Gastrocnemius medialis (tissue), 4 donors: ENCODE measurements around the gene FLNC. TPM values are rescaled to one million over a fixed set of nuclear protein-coding genes. Genes with fewer than 3 reads are reported as not detected.

Experiments used
- ATAC-seq, 2 donors: fragments of 150-250 bp; one replicate each; pipeline ENCODE4 v1.9.1; 2016
- DNase-seq, 2 donors: peaks; one replicate each; pipeline ENCODE4 v3.0.0-alpha.2; 2019
- H3K27ac ChIP-seq, 4 donors: fragments of 200-600 bp; sonication (generic); 1 replicate in 1 of 4; 2 replicates in 3 of 4; pipeline ENCODE4 v1.5.1; 2016 to 2018; ENCODE audit warnings: mild to moderate bottlenecking in 2 of 4, moderate library complexity in 1 of 4
- H3K27me3 ChIP-seq, 3 donors: fragments of 200-600 bp; sonication (generic) in 2 of 3; 1 replicate in 1 of 3; 2 replicates in 2 of 3; pipeline versions ENCODE4 v1.5.1 to v1.6.0; 2016 to 2019; ENCODE audit warnings: mild to moderate bottlenecking in 1 of 3, moderate library complexity in 1 of 3
- H3K36me3 ChIP-seq, 2 donors: fragments of 200-600 bp; sonication (generic) in 1 of 2; one replicate each; pipeline ENCODE4 v1.5.1; 2017 to 2018
- H3K4me1 ChIP-seq, 2 donors: fragments of 200-600 bp; sonication (generic) in 1 of 2; one replicate each; pipeline ENCODE4 v1.5.1; 2016 to 2017; ENCODE audit warnings: mild to moderate bottlenecking in 2 of 2
- H3K4me3 ChIP-seq, 4 donors: fragments of 200-600 bp; sonication (generic) in 3 of 4; 1 replicate in 1 of 4; 2 replicates in 3 of 4; pipeline ENCODE4 v1.5.1; 2016 to 2019; ENCODE audit warnings: mild to moderate bottlenecking in 2 of 4
- H3K9me3 ChIP-seq, 3 donors: fragments of 200-600 bp; sonication (generic) in 2 of 3; 1 replicate in 1 of 3; 2 replicates in 2 of 3; pipeline ENCODE4 v1.5.1; 2016 to 2019
- POLR2A ChIP-seq, 2 donors: fragments of 450-650 bp; IDR thresholded peaks; one replicate each; pipeline ENCODE4 v1.6.1; 2017; ENCODE audit warnings: antibody characterized with exemption in 2 of 2, mild to moderate bottlenecking in 2 of 2, moderate library complexity in 2 of 2
- in situ Hi-C, 4 donors: fragments of 200-750 bp; cut with MboI; loops; one replicate each; pipeline versions ENCODE4 v1.15.0 to v1.8.0; 2017; ENCODE audit warnings: low sequenced_read_pairs in 4 of 4
- intact Hi-C: fragments of 100-400 bp; cut with DNase I; formaldehyde crosslinking; loops from one replicate; pipeline ENCODE4 v1.15.1; 2023; ENCODE audit warnings: low total_unique reads
- total RNA-seq, 4 donors: library from RNA; depleted of rRNA; stranded (reverse); fragments of >200 nt; gene quantifications; one replicate each; pipeline versions ENCODE4 v1.1.0 to v1.2.3, GENCODE V29; 2016
- TF ChIP-seq, protein P1 (sequence below), 5 experiments: fragments of 450-650 bp in 3 of 5; fragments of 200-600 bp in 2 of 5; sonication (generic) in 2 of 5; IDR thresholded peaks in 4 of 5; conservative IDR thresholded peaks in 1 of 5; 1 replicate in 4 of 5; 2 replicates in 1 of 5; pipeline ENCODE4 v1.5.1; 2016 to 2019; ENCODE audit warnings: antibody characterized with exemption in 5 of 5, mild to moderate bottlenecking in 3 of 5, moderate library complexity in 3 of 5

FLNC gene
- total RNA-seq, 4 donors from 2014 or later, result 1,071 to 4,398 (median 2,381) TPM

DNA sequence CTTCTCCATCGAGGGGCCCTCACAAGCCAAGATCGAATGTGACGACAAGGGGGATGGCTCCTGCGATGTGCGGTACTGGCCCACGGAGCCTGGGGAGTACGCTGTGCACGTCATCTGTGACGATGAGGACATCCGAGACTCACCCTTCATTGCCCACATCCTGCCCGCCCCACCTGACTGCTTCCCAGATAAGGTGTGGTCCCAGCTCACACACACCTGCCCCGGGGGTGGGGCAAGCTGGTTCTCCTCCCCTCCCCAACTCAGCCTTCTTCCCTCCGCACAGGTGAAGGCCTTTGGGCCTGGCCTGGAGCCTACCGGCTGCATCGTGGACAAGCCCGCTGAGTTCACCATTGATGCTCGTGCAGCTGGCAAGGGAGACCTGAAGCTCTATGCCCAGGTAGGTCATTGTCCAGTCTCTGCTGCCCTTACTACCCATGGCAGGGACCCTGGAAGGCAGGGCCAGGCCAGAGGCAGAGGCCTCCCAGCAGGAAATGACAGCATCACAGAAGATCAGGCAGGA, 11.0 kb downstream of the FLNC start:
- intact Hi-C loops (no loop called here), in situ Hi-C loops (no loop called here)
- Histone ChIP-seq H3K4me1 (peaks cover 29 to 41% of the 10 kb centered on the region in 2 donors), H3K36me3 (peaks cover 0 to 98% of the 10 kb centered on the region in 2 donors), H3K27ac (peak overlapping the region; percentile 92 to 99 (median 98)), H3K9me3 (no peaks in the 10 kb centered on the region), H3K4me3 (no peak overlapping the region), H3K27me3 (no peaks in the 10 kb centered on the region)
- ATAC-seq, result no peak
- peak in 1 of 2 donors; percentile 70 for DNase-seq
- TF ChIP-seq POLR2A (IDR thresholded peaks at IDR 0.05), result no peak
- TF ChIP-seq, protein P1, sequence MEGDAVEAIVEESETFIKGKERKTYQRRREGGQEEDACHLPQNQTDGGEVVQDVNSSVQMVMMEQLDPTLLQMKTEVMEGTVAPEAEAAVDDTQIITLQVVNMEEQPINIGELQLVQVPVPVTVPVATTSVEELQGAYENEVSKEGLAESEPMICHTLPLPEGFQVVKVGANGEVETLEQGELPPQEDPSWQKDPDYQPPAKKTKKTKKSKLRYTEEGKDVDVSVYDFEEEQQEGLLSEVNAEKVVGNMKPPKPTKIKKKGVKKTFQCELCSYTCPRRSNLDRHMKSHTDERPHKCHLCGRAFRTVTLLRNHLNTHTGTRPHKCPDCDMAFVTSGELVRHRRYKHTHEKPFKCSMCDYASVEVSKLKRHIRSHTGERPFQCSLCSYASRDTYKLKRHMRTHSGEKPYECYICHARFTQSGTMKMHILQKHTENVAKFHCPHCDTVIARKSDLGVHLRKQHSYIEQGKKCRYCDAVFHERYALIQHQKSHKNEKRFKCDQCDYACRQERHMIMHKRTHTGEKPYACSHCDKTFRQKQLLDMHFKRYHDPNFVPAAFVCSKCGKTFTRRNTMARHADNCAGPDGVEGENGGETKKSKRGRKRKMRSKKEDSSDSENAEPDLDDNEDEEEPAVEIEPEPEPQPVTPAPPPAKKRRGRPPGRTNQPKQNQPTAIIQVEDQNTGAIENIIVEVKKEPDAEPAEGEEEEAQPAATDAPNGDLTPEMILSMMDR (IDR thresholded peaks at IDR 0.05 in 4 of 5, conservative IDR thresholded peaks at IDR 0.05 in 1 of 5), result no peak

DNA sequence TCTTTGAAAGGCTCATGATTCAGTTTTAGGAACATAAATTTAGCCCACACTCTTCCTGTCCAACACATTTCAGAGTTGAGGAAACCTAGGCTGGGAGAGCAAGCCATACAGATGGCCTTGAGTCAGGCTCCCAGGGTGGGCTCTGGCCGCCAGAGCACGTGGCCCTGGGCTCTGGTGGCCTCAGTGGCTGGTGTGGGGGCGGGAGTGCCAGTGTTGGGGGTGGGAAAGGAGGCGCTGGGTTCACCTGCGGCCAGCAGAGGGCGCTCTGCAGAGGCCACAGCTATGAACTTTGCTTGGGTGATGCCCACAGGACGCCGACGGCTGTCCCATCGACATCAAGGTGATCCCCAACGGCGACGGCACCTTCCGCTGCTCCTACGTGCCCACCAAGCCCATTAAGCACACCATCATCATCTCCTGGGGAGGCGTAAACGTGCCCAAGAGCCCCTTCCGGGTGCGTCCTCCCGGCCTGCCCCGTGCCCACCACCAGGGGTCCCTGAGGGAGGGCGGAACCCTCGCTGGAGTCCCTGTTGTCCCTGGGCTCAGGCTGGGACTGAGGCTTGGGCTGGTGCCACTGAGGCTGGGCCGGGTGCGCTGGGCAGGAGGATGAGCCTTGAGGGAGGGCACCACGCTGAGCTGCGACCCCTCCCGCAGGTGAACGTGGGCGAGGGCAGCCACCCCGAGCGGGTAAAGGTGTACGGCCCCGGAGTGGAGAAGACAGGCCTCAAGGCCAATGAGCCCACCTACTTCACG, 11.9 kb downstream of the FLNC start:
- Histone ChIP-seq H3K9me3 (no peaks in the 10 kb centered on the region), H3K4me1 (peaks cover 21 to 32% of the 10 kb centered on the region in 2 donors), H3K4me3 (no peak overlapping the region), H3K27ac (peak overlapping the region; percentile 92 to 99 (median 98)), H3K36me3 (peaks cover 0 to 98% of the 10 kb centered on the region in 2 donors), H3K27me3 (no peaks in the 10 kb centered on the region)
- in situ Hi-C loops, result no loop called here
- DNase-seq, result peak in 1 of 2 donors; percentile 83
- intact Hi-C loops, result loop anchor here (2.0 kb wide), 1 partner anchor 21 kb away; the partner anchor contains the start of gene ATP6V1F
- TF ChIP-seq, protein P1 (IDR thresholded peaks at IDR 0.05 in 4 of 5, conservative IDR thresholded peaks at IDR 0.05 in 1 of 5), result peak; percentile 51 to 89 (median 85)
- peak in 1 of 2 donors; percentile 6 for TF ChIP-seq POLR2A (IDR thresholded peaks at IDR 0.05)
- ATAC-seq, result peak; percentile 10 to 15

DNA sequence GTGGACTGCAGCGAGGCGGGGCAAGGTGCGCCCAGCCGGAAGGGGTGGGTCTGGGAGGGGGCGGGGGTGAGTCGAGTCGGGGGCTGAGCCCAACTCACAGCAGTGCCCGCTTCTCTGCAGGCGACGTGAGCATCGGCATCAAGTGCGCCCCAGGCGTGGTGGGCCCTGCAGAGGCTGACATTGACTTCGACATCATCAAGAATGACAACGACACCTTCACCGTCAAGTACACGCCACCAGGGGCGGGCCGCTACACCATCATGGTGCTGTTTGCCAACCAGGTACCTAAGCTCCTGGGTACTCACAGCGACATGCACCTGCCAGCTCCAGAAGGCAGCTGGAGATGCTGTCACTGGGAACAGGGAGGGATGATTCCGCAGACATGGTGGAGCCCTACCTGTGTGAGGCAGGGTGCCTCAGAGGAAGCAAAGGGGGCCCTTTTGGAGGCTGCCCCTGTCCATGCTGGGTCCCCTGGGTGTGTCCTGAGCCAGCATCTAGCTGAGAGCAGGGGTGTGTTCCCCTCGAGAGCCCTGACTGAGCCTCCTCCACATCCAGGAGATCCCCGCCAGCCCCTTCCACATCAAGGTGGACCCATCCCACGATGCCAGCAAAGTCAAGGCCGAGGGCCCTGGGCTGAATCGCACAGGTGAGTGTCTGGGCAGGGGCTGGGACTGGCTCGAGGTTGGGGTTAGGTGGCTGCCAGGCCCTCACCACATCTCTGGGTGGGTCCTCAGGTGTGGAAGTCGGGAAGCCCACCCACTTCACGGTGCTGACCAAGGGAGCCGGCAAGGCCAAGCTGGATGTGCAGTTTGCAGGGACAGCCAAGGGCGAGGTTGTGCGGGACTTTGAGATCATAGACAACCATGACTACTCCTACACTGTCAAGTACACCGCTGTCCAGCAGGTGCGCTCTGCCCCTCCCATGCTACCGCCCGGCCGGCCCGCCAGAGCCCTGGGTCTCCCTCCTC, 12.8 kb downstream of the FLNC start:
- H3K36me3 ChIP-seq, result peaks cover 0 to 98% of the 10 kb centered on the region in 2 donors
- H3K9me3 ChIP-seq, result no peaks in the 10 kb centered on the region
- H3K27ac ChIP-seq, result peak overlapping the region; percentile 92 to 99 (median 98)
- intact Hi-C loops (loop anchor here (2.0 kb wide), 1 partner anchor 20 kb away; the partner anchor contains the start of gene ATP6V1F), in situ Hi-C loops (no loop called here)
- TF ChIP-seq, protein P1 (IDR thresholded peaks at IDR 0.05 in 4 of 5, conservative IDR thresholded peaks at IDR 0.05 in 1 of 5), result no peak
- no peak for TF ChIP-seq POLR2A (IDR thresholded peaks at IDR 0.05)
- no peak overlapping the region for H3K4me3 ChIP-seq
- H3K27me3 ChIP-seq, result no peaks in the 10 kb centered on the region
- ATAC-seq (peak in 1 of 2 donors; percentile 3), DNase-seq (peak in 1 of 2 donors; percentile 70)
- H3K4me1 ChIP-seq, result peaks cover 13 to 24% of the 10 kb centered on the region in 2 donors

DNA sequence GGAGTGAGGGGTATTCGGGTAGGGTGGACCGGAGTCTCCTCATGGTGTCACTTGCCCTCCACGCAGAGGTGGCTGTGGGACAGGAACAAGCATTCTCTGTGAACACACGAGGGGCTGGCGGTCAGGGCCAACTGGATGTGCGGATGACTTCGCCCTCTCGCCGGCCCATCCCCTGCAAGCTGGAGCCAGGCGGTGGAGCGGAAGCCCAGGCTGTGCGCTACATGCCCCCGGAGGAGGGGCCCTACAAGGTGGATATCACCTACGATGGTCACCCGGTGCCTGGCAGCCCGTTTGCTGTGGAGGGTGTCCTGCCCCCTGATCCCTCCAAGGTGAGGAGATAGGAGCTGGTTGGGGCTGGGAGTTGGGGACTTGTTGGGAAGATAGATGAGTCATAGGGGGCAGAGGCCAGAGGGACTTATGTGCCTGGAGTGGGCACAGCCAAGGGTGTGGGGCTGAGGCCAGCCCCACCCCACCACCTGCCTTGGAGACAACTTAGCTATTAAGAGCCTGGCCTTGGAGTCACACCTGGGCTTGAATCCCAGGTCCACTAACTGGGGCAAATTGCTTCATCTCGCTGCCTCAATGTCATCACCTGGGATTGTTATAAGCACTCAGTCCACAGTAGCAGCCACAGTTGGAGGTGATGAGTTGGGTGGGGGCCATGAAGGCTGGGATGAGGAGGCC, 13.9 kb downstream of the FLNC start:
- peaks cover 0 to 98% of the 10 kb centered on the region in 2 donors for H3K36me3 ChIP-seq
- H3K27me3 ChIP-seq, result no peaks in the 10 kb centered on the region
- H3K9me3 ChIP-seq, result no peaks in the 10 kb centered on the region
- DNase-seq (peak; percentile 71 to 94), ATAC-seq (peak; percentile 65 to 76)
- H3K4me1 ChIP-seq, result peaks cover 11 to 13% of the 10 kb centered on the region in 2 donors
- peak overlapping the region; percentile 92 to 99 (median 98) for H3K27ac ChIP-seq
- peak in 1 of 2 donors; percentile 42 for TF ChIP-seq POLR2A (IDR thresholded peaks at IDR 0.05)
- TF ChIP-seq, protein P1 (IDR thresholded peaks at IDR 0.05 in 4 of 5, conservative IDR thresholded peaks at IDR 0.05 in 1 of 5), result no peak
- H3K4me3 ChIP-seq, result no peak overlapping the region
- in situ Hi-C loops (no loop called here), intact Hi-C loops (loop anchor here (2.0 kb wide), 1 partner anchor 19 kb away; the partner anchor contains the start of gene ATP6V1F)
